Mesenchymal stem cell (in vitro differentiated cells and primary cell): ENCODE data around the gene TRAF4.
"Not testable (repeated sequence)": the region's sequence is repeated elsewhere in the genome, so short reads cannot be mapped to it uniquely, and the experiment has no call there.

Experiments used
- DNase-seq: peaks from one replicate; pipeline ENCODE4 v3.0.0-alpha.2; 2013
- H2AFZ ChIP-seq: one replicate; pipeline ENCODE4 v1.6.1; 2013; ENCODE audit warnings: low read depth, mild to moderate bottlenecking, control low read depth, inconsistent platforms, low read length, moderate library complexity
- H2AK5ac ChIP-seq: 2 replicates; pipeline ENCODE4 v1.6.1; 2013; ENCODE audit warnings: low read length, moderate library complexity, mild to moderate bottlenecking, inconsistent platforms; ENCODE audit not compliant: severe bottlenecking
- H2BK120ac ChIP-seq: one replicate; pipeline ENCODE4 v1.6.1; 2013; ENCODE audit warnings: low read depth, mild to moderate bottlenecking, inconsistent platforms, low read length, moderate library complexity
- H2BK12ac ChIP-seq, 2 experiments: one replicate each; pipeline ENCODE4 v1.6.1; 2013; ENCODE audit warnings: inconsistent platforms in 2 of 2, low read length in 2 of 2, mild to moderate bottlenecking in 2 of 2, moderate library complexity in 2 of 2, control low read depth in 1 of 2
- H2BK15ac ChIP-seq: one replicate; pipeline ENCODE4 v1.6.1; 2013; ENCODE audit warnings: mild to moderate bottlenecking, low read depth, inconsistent platforms; ENCODE audit not compliant: poor library complexity, severe bottlenecking
- H2BK5ac ChIP-seq: 2 replicates; pipeline ENCODE4 v1.6.1; 2013; ENCODE audit warnings: low read depth, mild to moderate bottlenecking, low read length, control low read depth, inconsistent platforms; ENCODE audit not compliant: poor library complexity, severe bottlenecking
- H3K14ac ChIP-seq, 2 experiments: one replicate each; pipeline ENCODE4 v1.6.1; 2013; ENCODE audit warnings: inconsistent platforms in 2 of 2, low read length in 2 of 2, control low read depth in 1 of 2, mild to moderate bottlenecking in 1 of 2, moderate library complexity in 1 of 2
- H3K18ac ChIP-seq, 2 experiments: one replicate each; pipeline ENCODE4 v1.6.1; 2013; ENCODE audit warnings: inconsistent platforms in 2 of 2, low read length in 2 of 2, control low read depth in 1 of 2, low read depth in 1 of 2, mild to moderate bottlenecking in 1 of 2
- H3K23ac ChIP-seq, 2 experiments: one replicate each; pipeline ENCODE4 v1.6.1; 2013; ENCODE audit warnings: inconsistent platforms in 2 of 2, low read length in 2 of 2, mild to moderate bottlenecking in 2 of 2, moderate library complexity in 2 of 2, control low read depth in 1 of 2
- H3K27ac ChIP-seq: 2 replicates; pipeline ENCODE4 v1.5.1; 2013; ENCODE audit warnings: mild to moderate bottlenecking, moderate library complexity, low read length, control low read depth, inconsistent platforms; ENCODE audit not compliant: poor library complexity, severe bottlenecking
- H3K27me3 ChIP-seq, 2 experiments: 2 replicates each; pipeline versions ENCODE4 v1.6.1 to v1.7.0; 2013; ENCODE audit warnings: low read length in 2 of 2, mild to moderate bottlenecking in 2 of 2, moderate library complexity in 2 of 2, control low read depth in 1 of 2, inconsistent platforms in 1 of 2; ENCODE audit not compliant: control insufficient read depth in 1 of 2, insufficient read depth in 1 of 2
- H3K36me3 ChIP-seq, 2 experiments: 2 replicates each; pipeline versions ENCODE4 v1.6.1 to v1.7.0; 2013; ENCODE audit warnings: low read length in 2 of 2, control low read depth in 1 of 2, inconsistent platforms in 1 of 2, low read depth in 1 of 2, mild to moderate bottlenecking in 1 of 2; ENCODE audit not compliant: insufficient read depth in 2 of 2, control insufficient read depth in 1 of 2
- H3K4ac ChIP-seq, 2 experiments: one replicate each; pipeline ENCODE4 v1.6.1; 2013; ENCODE audit warnings: inconsistent platforms in 2 of 2, low read length in 2 of 2, mild to moderate bottlenecking in 2 of 2, moderate library complexity in 2 of 2, control low read depth in 1 of 2, low read depth in 1 of 2
- H3K4me1 ChIP-seq: 2 replicates; pipeline ENCODE4 v1.6.1; 2013; ENCODE audit warnings: low read depth, low read length, control low read depth; ENCODE audit not compliant: control insufficient read depth, insufficient read depth
- H3K4me2 ChIP-seq: 2 replicates; pipeline ENCODE4 v1.6.1; 2013; ENCODE audit warnings: low read length, mild to moderate bottlenecking, inconsistent platforms; ENCODE audit not compliant: poor library complexity, severe bottlenecking
- H3K4me3 ChIP-seq, 2 experiments: 2 replicates each; pipeline versions ENCODE4 v1.5.1 to v1.7.0; 2013; ENCODE audit warnings: low read length in 2 of 2, mild to moderate bottlenecking in 2 of 2, control low read depth in 1 of 2, low read depth in 1 of 2; ENCODE audit not compliant: insufficient read depth in 1 of 2
- H3K79me1 ChIP-seq: replicated peaks from 2 replicates; pipeline ENCODE4 v1.6.1; 2013; ENCODE audit warnings: mild to moderate bottlenecking, control low read depth, low read length, inconsistent platforms; ENCODE audit not compliant: poor library complexity, severe bottlenecking
- H3K9ac ChIP-seq: 2 replicates; pipeline ENCODE4 v1.7.0; 2013; ENCODE audit warnings: mild to moderate bottlenecking, low read length, moderate library complexity
- H3K9me3 ChIP-seq: 2 replicates; pipeline ENCODE4 v1.7.0; 2013; ENCODE audit warnings: mild to moderate bottlenecking, low read length; ENCODE audit not compliant: control insufficient read depth
- H4K8ac ChIP-seq: one replicate; pipeline ENCODE4 v1.6.1; 2013; ENCODE audit warnings: inconsistent platforms, mild to moderate bottlenecking, low read length, moderate library complexity
- H4K91ac ChIP-seq: one replicate; pipeline ENCODE4 v1.6.1; 2013; ENCODE audit warnings: mild to moderate bottlenecking, low read length, inconsistent platforms
- WGBS: methylation state at CpG from one replicate; pipeline ENCODE4 v1.1.7; 2013; ENCODE audit warnings: mixed read lengths; 5-methylcytosine and 5-hydroxymethylcytosine counted together

The TRAF4 gene

GRCh38 chr17:28720247-28720996, 23.4 kb upstream of the TRAF4 start:
- Histone ChIP-seq H3K27ac (peak overlapping the region; percentile 92), H2BK15ac (no peak overlapping the region), H3K4me3 (peak overlapping the region; percentile 85 to 99), H3K79me1 (peaks cover 2% of the 10 kb centered on the region), H3K18ac (peak overlapping the region; percentile 78 to 97), H3K23ac (no peak overlapping the region), H3K4me1 (peaks cover 26% of the 10 kb centered on the region), H4K8ac (peak overlapping the region; percentile 74), H3K9me3 (no peaks in the 10 kb centered on the region), H3K9ac (peak overlapping the region; percentile 95), H3K4ac (peak overlapping the region; percentile 29 to 77), H2AK5ac (peak overlapping the region; percentile 5), H3K27me3 (no peaks in the 10 kb centered on the region), H4K91ac (peak overlapping the region; percentile 67), H2AFZ (no peak overlapping the region), H2BK120ac (no peak overlapping the region), H2BK12ac (no peak overlapping the region), H3K36me3 (peaks cover 32 to 49% of the 10 kb centered on the region in 2 experiments), H3K14ac (peak overlapping the region in 1 of 2 experiments; percentile 9), H3K4me2 (peak overlapping the region; percentile 76), H2BK5ac (peak overlapping the region; percentile 40)
- peak; percentile 28 for DNase-seq
- under 1% methylated on average over 21 of the region's 30 CpGs for WGBS

GRCh38 chr17:28720997-28721329, 22.8 kb upstream of the TRAF4 start:
- not testable (repeated sequence) for H2BK120ac ChIP-seq, H4K8ac ChIP-seq, H3K79me1 ChIP-seq, H3K23ac ChIP-seq, H3K27me3 ChIP-seq, H2BK12ac ChIP-seq, H4K91ac ChIP-seq, DNase-seq, H3K9me3 ChIP-seq, H2AK5ac ChIP-seq, H2AFZ ChIP-seq, H3K18ac ChIP-seq, H3K14ac ChIP-seq, H2BK5ac ChIP-seq, H3K4ac ChIP-seq, H2BK15ac ChIP-seq
- peak overlapping the region; percentile 76 for H3K4me2 ChIP-seq
- H3K4me3 ChIP-seq: peak overlapping the region; percentile 50 to 99
- peaks cover 26% of the 10 kb centered on the region for H3K4me1 ChIP-seq
- H3K36me3 ChIP-seq: peaks cover 26 to 44% of the 10 kb centered on the region in 2 experiments
- peak overlapping the region; percentile 16 for H3K27ac ChIP-seq
- H3K9ac ChIP-seq: peak overlapping the region; percentile 95
- 27% methylated on average over 19 of the region's 19 CpGs for WGBS

GRCh38 chr17:28722417-28723158, 21.2 kb upstream of the TRAF4 start:
- Histone ChIP-seq H4K8ac (no peak overlapping the region), H3K4me1 (peaks cover 27% of the 10 kb centered on the region), H3K4me3 (peak overlapping the region in 1 of 2 experiments; percentile 52), H3K14ac (no peak overlapping the region), H4K91ac (no peak overlapping the region), H3K4ac (no peak overlapping the region), H2AFZ (no peak overlapping the region), H3K79me1 (no peaks in the 10 kb centered on the region), H3K27ac (no peak overlapping the region), H2AK5ac (no peak overlapping the region), H2BK12ac (no peak overlapping the region), H3K23ac (peak overlapping the region in 1 of 2 experiments; percentile 34), H2BK15ac (no peak overlapping the region), H3K4me2 (no peak overlapping the region), H3K36me3 (peaks cover 25 to 42% of the 10 kb centered on the region in 2 experiments), H3K27me3 (no peaks in the 10 kb centered on the region), H3K9me3 (no peaks in the 10 kb centered on the region), H3K9ac (peak overlapping the region; percentile 32), H3K18ac (no peak overlapping the region), H2BK5ac (no peak overlapping the region), H2BK120ac (no peak overlapping the region)
- 93% methylated on average over 7 of the region's 7 CpGs for WGBS
- no peak for DNase-seq

GRCh38 chr17:28723159-28723835, 20.5 kb upstream of the TRAF4 start:
- H2BK120ac ChIP-seq: no peak overlapping the region
- no peaks in the 10 kb centered on the region for H3K9me3 ChIP-seq
- H3K79me1 ChIP-seq: no peaks in the 10 kb centered on the region
- 88% methylated on average over 6 of the region's 6 CpGs for WGBS
- H3K4me2 ChIP-seq: no peak overlapping the region
- H4K8ac ChIP-seq: no peak overlapping the region
- H4K91ac ChIP-seq: no peak overlapping the region
- H3K4me1 ChIP-seq: peaks cover 29% of the 10 kb centered on the region
- no peak overlapping the region for H3K23ac ChIP-seq
- H3K4ac ChIP-seq: no peak overlapping the region
- no peak overlapping the region for H3K18ac ChIP-seq
- H2BK15ac ChIP-seq: no peak overlapping the region
- no peak overlapping the region for H2AFZ ChIP-seq
- no peak overlapping the region for H3K14ac ChIP-seq
- H3K9ac ChIP-seq: peak overlapping the region; percentile 32
- no peak overlapping the region for H2BK5ac ChIP-seq
- DNase-seq: no peak
- no peak overlapping the region for H2BK12ac ChIP-seq
- no peaks in the 10 kb centered on the region for H3K27me3 ChIP-seq
- H2AK5ac ChIP-seq: no peak overlapping the region
- H3K36me3 ChIP-seq: peaks cover 25 to 42% of the 10 kb centered on the region in 2 experiments
- no peak overlapping the region for H3K4me3 ChIP-seq
- no peak overlapping the region for H3K27ac ChIP-seq
